OCI-LY1 (cell line): ENCODE measurements around the gene LUZP1.

Experiments used
- CTCF ChIP-seq: fragments of 200-600 bp; sonication (generic), shearing (Covaris generic); IDR thresholded peaks from 2 replicates; pipeline ENCODE4 v1.5.1; 2017; ENCODE audit warnings: mild to moderate bottlenecking, antibody characterized with exemption, low read length, moderate library complexity, mixed read lengths
- EZH2 ChIP-seq: fragments of 200-600 bp; sonication (generic), shearing (Covaris generic); IDR thresholded peaks from 2 replicates; pipeline ENCODE4 v1.8.0; 2017; ENCODE audit warnings: borderline replicate concordance, mixed run types, mild to moderate bottlenecking, antibody characterized with exemption, low read length, moderate library complexity, mixed read lengths

GRCh38 chr1:23118957-23119792, 49.5 kb downstream of the LUZP1 start:
- no peak for TF ChIP-seq CTCF
- no peak for TF ChIP-seq EZH2
